Measurements from ENCODE around the gene CYP8B1. TPM values are rescaled to one million over a fixed set of nuclear protein-coding genes. Genes with fewer than 3 reads are reported as not detected.

CYP8B1 gene
- total and polyA plus RNA-seq, 2 of the 13 experiments (the other 11 are each of a cell fraction or from before 2014, with no cell fraction given) = 0.58 to 2.0 TPM

DNA sequence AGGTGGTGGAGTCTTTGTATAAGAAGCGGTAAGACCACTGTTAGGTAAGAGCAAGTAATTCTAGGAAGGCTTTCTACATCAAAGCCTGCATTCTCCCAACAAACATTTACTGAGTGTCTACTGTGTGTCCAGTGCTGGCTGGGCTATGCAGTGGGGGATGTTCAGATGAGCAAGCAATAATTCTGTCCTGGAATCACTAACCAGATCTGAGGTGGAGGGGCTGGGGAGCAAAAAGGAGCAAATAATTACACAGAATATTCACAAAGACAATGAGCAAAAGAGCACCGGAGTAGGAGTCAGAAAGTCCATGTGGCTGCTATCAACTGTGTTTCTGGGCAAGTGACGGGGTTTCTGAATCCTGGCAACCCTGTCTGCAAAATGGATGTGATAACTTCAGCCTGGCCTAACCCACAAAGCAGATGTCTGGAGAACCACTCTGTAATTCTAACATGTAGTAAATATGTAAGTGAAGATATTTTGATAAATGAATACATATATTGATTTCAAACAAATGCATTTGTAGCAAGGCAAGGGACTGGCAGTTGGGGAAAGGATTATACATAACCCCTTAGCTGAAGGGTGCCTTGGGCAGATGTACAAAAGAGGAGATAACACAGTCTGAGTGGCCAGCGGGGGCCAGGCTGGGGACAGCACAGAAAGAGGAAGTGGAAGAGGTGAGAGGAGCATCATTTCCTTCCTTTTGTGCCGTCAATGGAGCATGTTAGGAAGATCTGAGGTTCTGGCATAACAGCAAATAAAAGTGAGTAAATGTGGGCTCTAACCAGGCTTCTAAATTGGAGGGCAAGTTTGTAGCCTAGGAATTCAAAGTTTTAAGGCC is 28.8 kb downstream of the CYP8B1 start:
- peak overlapping the region; percentile 21 for H2AFZ ChIP-seq (ENCODE audit: low read length)
- no peaks in the 10 kb centered on the region for H3K79me2 ChIP-seq (ENCODE audit: insufficient read depth, low read length)
- H3K9ac ChIP-seq (ENCODE audit: insufficient read depth, low read depth, low read length) = 0 out of 2 replicates have a peak overlapping the region, but pooled peaks have one; percentile 23
- no peaks in the 10 kb centered on the region for H4K20me1 ChIP-seq (ENCODE audit: insufficient read depth, low read length)
- H3K4me3 ChIP-seq (replicated peaks in 1 of 3; ENCODE audit: insufficient read depth in 1 of 3, low read depth in 2 of 3, low read length in 3 of 3) = peak overlapping the region in 1 of 3 experiments; percentile 23; a peak in 1 of 6 replicates
- POLR2A ChIA-PET = interaction anchor here (0.6 to 1.7 kb wide), 4 partner anchors 9 to 42 kb away, joined by 3 to 5 read pairs (median 4); partner anchors contain the start of gene CYP8B1
- peak overlapping the region; percentile 51 for H3K27ac ChIP-seq (ENCODE audit: extremely low read length, insufficient read depth, low read length)
- no TSS peak for BruUV-seq (replicated peaks)
- CTCF ChIA-PET (ENCODE audit: low intra/inter-chr PET ratio, low total read pairs) = no interaction called here
- intact Hi-C loops (cut with micrococcal nuclease; ENCODE audit: unreplicated experiment) = no loop called here
- FAIRE-seq = peak; percentile 78
- no peaks in the 10 kb centered on the region for H3K36me3 ChIP-seq (replicated peaks in 1 of 2; ENCODE audit: control insufficient read depth in 1 of 2, insufficient read depth in 2 of 2, low read length in 2 of 2)
- no peaks in the 10 kb centered on the region for H3K9me3 ChIP-seq (ENCODE audit: low read length)
- H3K4me2 ChIP-seq (ENCODE audit: low read depth, low read length) = peak overlapping the region; percentile 59
- ATAC-seq = peak; percentile 86
- peaks cover 84% of the 10 kb centered on the region for H3K4me1 ChIP-seq (ENCODE audit: insufficient read depth, low read length)
- WGBS (ENCODE audit: low lambda C conversion rate) = 43% methylated on average over 5 of the region's 5 CpGs
- in situ Hi-C loops (cut with HindIII; ENCODE audit: extremely low pct_ligation_motif_present, low pct_unique_long_range_greater_than_20kb) = loop anchor here (25.0 kb wide), 1 partner anchor 610 kb away; no protein-coding TSS in a partner anchor
- no peaks in the 10 kb centered on the region for H3K27me3 ChIP-seq (ENCODE audit: control insufficient read depth in 1 of 2, insufficient read depth in 2 of 2, low read length in 2 of 2)
- DNase-seq (ENCODE audit: low spot score) = peak; percentile 70
- TF ChIP-seq GATAD2A (CRISPR knock-in tag; IDR thresholded peaks at IDR 0.05) = peak; percentile 55
- TF ChIP-seq MEF2D (CRISPR knock-in tag; IDR thresholded peaks at IDR 0.05) = no peak
- TF ChIP-seq CBX2 (IDR thresholded peaks at IDR 0.05; ENCODE audit: low read depth, low read length) = no peak
- no peak for TF ChIP-seq CBX2 (CRISPR knock-in tag; IDR thresholded peaks at IDR 0.05; ENCODE audit: low read depth)
- TF ChIP-seq EZH2 (conservative IDR thresholded peaks at IDR 0.05; ENCODE audit: low read depth, low read length) = no peak
- TF ChIP-seq RNF2 (conservative IDR thresholded peaks at IDR 0.05; ENCODE audit: low read depth) = no peak
- TF ChIP-seq, protein P1, sequence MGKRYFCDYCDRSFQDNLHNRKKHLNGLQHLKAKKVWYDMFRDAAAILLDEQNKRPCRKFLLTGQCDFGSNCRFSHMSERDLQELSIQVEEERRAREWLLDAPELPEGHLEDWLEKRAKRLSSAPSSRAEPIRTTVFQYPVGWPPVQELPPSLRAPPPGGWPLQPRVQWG (CRISPR knock-in tag; IDR thresholded peaks at IDR 0.05; ENCODE audit: borderline replicate concordance, low read depth) = no peak
- no peak for TF ChIP-seq ZNF253 (CRISPR knock-in tag; IDR thresholded peaks at IDR 0.05; ENCODE audit: borderline replicate concordance)
- TF ChIP-seq NFIB (CRISPR knock-in tag; IDR thresholded peaks at IDR 0.05; ENCODE audit: borderline replicate concordance) = no peak
- TF ChIP-seq TBX2 (CRISPR knock-in tag; IDR thresholded peaks at IDR 0.05; ENCODE audit: borderline replicate concordance) = no peak; the same call in 1 of the 2 replicates
- TF ChIP-seq TBL1XR1 (IDR thresholded peaks at IDR 0.05; ENCODE audit: borderline replicate concordance, low read length, partially characterized antibody) = no peak
- TF ChIP-seq RARA (CRISPR knock-in tag; IDR thresholded peaks at IDR 0.05) = peak; percentile 48; the same call in 1 of the 2 replicates
- TF ChIP-seq ERF (CRISPR knock-in tag; IDR thresholded peaks at IDR 0.05) = 0 out of 2 replicates have a peak, but pooled peaks have one; percentile 16
- no peak for TF ChIP-seq MYNN (CRISPR knock-in tag; IDR thresholded peaks at IDR 0.05; ENCODE audit: low read depth)
- no peak for TF ChIP-seq TBX3 (IDR thresholded peaks at IDR 0.05; ENCODE audit: borderline replicate concordance)
- no peak for TF ChIP-seq MBD4 (IDR thresholded peaks at IDR 0.05; ENCODE audit: borderline replicate concordance, low read length)
- no peak; the same call in 1 of the 2 replicates for TF ChIP-seq FOXA3 (CRISPR knock-in tag; IDR thresholded peaks at IDR 0.05)
- TF ChIP-seq ZNF12 (CRISPR knock-in tag; IDR thresholded peaks at IDR 0.05) = no peak
- TF ChIP-seq ZNF709 (CRISPR knock-in tag; IDR thresholded peaks at IDR 0.05) = no peak
- no peak for TF ChIP-seq ZNF775 (CRISPR knock-in tag; IDR thresholded peaks at IDR 0.05; ENCODE audit: borderline replicate concordance)
- TF ChIP-seq BORCS8-MEF2B (CRISPR knock-in tag; IDR thresholded peaks at IDR 0.05) = no peak
- TF ChIP-seq, protein P2, sequence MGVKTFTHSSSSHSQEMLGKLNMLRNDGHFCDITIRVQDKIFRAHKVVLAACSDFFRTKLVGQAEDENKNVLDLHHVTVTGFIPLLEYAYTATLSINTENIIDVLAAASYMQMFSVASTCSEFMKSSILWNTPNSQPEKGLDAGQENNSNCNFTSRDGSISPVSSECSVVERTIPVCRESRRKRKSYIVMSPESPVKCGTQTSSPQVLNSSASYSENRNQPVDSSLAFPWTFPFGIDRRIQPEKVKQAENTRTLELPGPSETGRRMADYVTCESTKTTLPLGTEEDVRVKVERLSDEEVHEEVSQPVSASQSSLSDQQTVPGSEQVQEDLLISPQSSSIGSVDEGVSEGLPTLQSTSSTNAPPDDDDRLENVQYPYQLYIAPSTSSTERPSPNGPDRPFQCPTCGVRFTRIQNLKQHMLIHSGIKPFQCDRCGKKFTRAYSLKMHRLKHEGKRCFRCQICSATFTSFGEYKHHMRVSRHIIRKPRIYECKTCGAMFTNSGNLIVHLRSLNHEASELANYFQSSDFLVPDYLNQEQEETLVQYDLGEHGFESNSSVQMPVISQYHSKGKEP (CRISPR knock-in tag; IDR thresholded peaks at IDR 0.05) = no peak
- no peak for TF ChIP-seq PAX8 (CRISPR knock-in tag; IDR thresholded peaks at IDR 0.05; ENCODE audit: borderline replicate concordance)

Measured in HepG2 (cell line).